ENCODE results near the gene TMEM87B. TPM values are rescaled to one million over a fixed set of nuclear protein-coding genes. Genes with fewer than 3 reads are reported as not detected.

Gene TMEM87B
- total RNA-seq, 2 donors from 2014 or later, result 26.1 to 35.3 TPM

DNA sequence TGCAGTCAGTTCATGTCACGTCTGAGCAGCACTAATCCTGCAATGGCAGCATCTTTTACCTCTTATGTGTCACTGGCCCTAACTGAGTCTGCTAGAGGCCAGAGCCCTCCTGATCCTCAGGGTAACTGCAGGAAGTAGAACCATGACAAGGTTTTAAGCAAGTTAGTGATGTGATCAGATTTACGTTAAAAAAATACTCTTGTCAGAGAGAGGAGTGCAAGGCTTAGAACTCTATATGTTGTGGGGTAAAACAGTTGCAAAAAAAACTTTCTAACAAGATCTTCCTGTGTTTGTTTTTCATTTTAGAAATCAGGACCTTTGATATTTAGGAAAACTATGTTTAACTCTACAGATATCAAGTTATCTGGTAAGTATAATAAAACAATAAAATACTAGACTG is 4.6 kb downstream of the TMEM87B start:
- no peak for ATAC-seq (ENCODE audit: insufficient number of reproducible peaks, low FRiP score, low read depth)
- Histone ChIP-seq H3K9me3 (no peaks in the 10 kb centered on the region), H3K36me3 (peaks cover 10% of the 10 kb centered on the region), H3K27ac (no peak overlapping the region), H3K4me1 (ENCODE audit: control insufficient read depth in 1 of 2, low read depth in 2 of 2) (peaks cover 8 to 22% of the 10 kb centered on the region in 2 donors), H3K4me3 (no peak overlapping the region), H3K27me3 (replicated peaks; ENCODE audit: insufficient read depth) (no peaks in the 10 kb centered on the region)
- DNase-seq (ENCODE audit: low spot score), result no peak
- TF ChIP-seq, protein P1, sequence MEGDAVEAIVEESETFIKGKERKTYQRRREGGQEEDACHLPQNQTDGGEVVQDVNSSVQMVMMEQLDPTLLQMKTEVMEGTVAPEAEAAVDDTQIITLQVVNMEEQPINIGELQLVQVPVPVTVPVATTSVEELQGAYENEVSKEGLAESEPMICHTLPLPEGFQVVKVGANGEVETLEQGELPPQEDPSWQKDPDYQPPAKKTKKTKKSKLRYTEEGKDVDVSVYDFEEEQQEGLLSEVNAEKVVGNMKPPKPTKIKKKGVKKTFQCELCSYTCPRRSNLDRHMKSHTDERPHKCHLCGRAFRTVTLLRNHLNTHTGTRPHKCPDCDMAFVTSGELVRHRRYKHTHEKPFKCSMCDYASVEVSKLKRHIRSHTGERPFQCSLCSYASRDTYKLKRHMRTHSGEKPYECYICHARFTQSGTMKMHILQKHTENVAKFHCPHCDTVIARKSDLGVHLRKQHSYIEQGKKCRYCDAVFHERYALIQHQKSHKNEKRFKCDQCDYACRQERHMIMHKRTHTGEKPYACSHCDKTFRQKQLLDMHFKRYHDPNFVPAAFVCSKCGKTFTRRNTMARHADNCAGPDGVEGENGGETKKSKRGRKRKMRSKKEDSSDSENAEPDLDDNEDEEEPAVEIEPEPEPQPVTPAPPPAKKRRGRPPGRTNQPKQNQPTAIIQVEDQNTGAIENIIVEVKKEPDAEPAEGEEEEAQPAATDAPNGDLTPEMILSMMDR (IDR thresholded peaks at IDR 0.05), result no peak

- TF ChIP-seq, protein P1 (IDR thresholded peaks at IDR 0.05), result no peak
- Histone ChIP-seq H3K27me3 (replicated peaks; ENCODE audit: insufficient read depth) (no peaks in the 10 kb centered on the region), H3K9me3 (no peaks in the 10 kb centered on the region), H3K4me1 (ENCODE audit: control insufficient read depth in 1 of 2, low read depth in 2 of 2) (peaks cover 8 to 22% of the 10 kb centered on the region in 2 donors), H3K4me3 (no peak overlapping the region), H3K36me3 (peaks cover 10% of the 10 kb centered on the region), H3K27ac (no peak overlapping the region)
- ATAC-seq (ENCODE audit: insufficient number of reproducible peaks, low FRiP score, low read depth) (no peak), DNase-seq (ENCODE audit: low spot score) (no peak)
Measured at GRCh38 chr2:112061299-112061698, 6.2 kb downstream of the TMEM87B start.

- H3K27me3 ChIP-seq (replicated peaks; ENCODE audit: insufficient read depth), result no peaks in the 10 kb centered on the region
- H3K4me3 ChIP-seq, result no peak overlapping the region
- H3K27ac ChIP-seq, result no peak overlapping the region
- H3K4me1 ChIP-seq (ENCODE audit: control insufficient read depth in 1 of 2, low read depth in 2 of 2), result peaks cover 8 to 16% of the 10 kb centered on the region in 2 donors
- peaks cover 10% of the 10 kb centered on the region for H3K36me3 ChIP-seq
- H3K9me3 ChIP-seq, result no peaks in the 10 kb centered on the region
- DNase-seq (ENCODE audit: low spot score), result no peak
- ATAC-seq (ENCODE audit: insufficient number of reproducible peaks, low FRiP score, low read depth), result no peak
- TF ChIP-seq, protein P1 (IDR thresholded peaks at IDR 0.05), result no peak
Measured at GRCh38 chr2:112061840-112062239, 6.8 kb downstream of the TMEM87B start.

GRCh38 chr2:112062894-112063293 is 7.8 kb downstream of the TMEM87B start:
- H3K4me3 ChIP-seq, result no peak overlapping the region
- peaks cover 13% of the 10 kb centered on the region for H3K36me3 ChIP-seq
- TF ChIP-seq, protein P1 (IDR thresholded peaks at IDR 0.05), result no peak
- DNase-seq (ENCODE audit: low spot score) (no peak), ATAC-seq (ENCODE audit: insufficient number of reproducible peaks, low FRiP score, low read depth) (no peak)
- no peak overlapping the region for H3K27ac ChIP-seq
- H3K27me3 ChIP-seq (replicated peaks; ENCODE audit: insufficient read depth), result no peaks in the 10 kb centered on the region
- no peaks in the 10 kb centered on the region for H3K9me3 ChIP-seq
- H3K4me1 ChIP-seq (ENCODE audit: control insufficient read depth in 1 of 2, low read depth in 2 of 2), result peaks cover 0 to 8% of the 10 kb centered on the region in 2 donors

DNA sequence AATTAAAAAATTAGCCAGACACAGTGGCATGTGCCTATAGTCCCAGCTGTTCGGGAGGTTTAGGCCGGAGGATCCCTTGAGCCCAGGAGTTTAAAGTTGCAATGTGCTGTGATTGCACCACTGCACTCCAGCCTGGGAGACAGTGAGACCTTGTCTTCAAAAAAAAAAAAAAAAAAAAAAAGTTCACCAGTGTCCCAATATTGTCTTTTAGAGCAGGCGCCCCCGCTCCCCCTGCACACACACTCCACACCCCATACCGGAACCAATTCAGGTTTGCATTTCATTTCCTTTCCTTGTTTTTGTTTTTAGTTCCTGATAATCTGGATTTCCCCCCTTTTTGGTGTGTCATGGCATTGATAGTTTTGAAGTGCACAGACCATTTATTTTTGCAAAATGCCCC is 10.4 kb downstream of the TMEM87B start:
- H3K36me3 ChIP-seq, result peaks cover 21% of the 10 kb centered on the region

More for the DNA sequence above, 10.4 kb downstream of the TMEM87B start:
- Histone ChIP-seq H3K4me3 (no peak overlapping the region), H3K9me3 (no peaks in the 10 kb centered on the region), H3K27ac (no peak overlapping the region), H3K27me3 (replicated peaks; ENCODE audit: insufficient read depth) (no peaks in the 10 kb centered on the region), H3K4me1 (ENCODE audit: control insufficient read depth in 1 of 2, low read depth in 2 of 2) (no peaks in the 10 kb centered on the region)
- TF ChIP-seq, protein P1 (IDR thresholded peaks at IDR 0.05), result no peak
- DNase-seq (ENCODE audit: low spot score) (no peak), ATAC-seq (ENCODE audit: insufficient number of reproducible peaks, low FRiP score, low read depth) (no peak)

All from thoracic aorta (tissue), 2 donors.